Measurements from ENCODE around the gene WDFY4.

The WDFY4 gene

DNA sequence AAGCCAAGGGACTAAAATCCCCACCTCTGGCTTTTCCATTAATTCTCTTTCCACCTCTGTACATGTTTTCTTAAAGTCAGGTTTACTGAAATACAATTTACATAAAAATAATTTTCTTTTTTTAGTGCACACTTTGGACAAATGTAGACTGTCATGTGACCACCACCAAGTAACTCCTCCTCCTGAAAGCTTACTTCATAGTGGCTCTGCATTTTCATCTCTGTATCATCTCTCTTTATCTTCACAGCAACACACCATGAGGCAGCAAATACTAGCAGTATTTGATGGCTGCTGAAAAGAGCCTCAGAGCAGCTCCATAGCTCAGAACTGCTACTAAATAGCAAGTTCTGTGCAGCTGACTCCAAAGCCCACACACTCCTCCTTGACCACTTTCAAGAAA, 17.3 kb downstream of the WDFY4 start:
- CTCF ChIA-PET, result no interaction called here
- POLR2A ChIA-PET, result no interaction called here
- DNase-seq (ENCODE audit: extremely low spot score), result no peak
- TF ChIP-seq ZNF384 (IDR thresholded peaks at IDR 0.05), result no peak
- TF ChIP-seq TARDBP (IDR thresholded peaks at IDR 0.05), result no peak
- no peak for TF ChIP-seq FOXA1 (IDR thresholded peaks at IDR 0.05)
- no peak for TF ChIP-seq PKNOX1 (IDR thresholded peaks at IDR 0.05)
- no peak for TF ChIP-seq NFRKB (IDR thresholded peaks at IDR 0.05)
- TF ChIP-seq ARNT (IDR thresholded peaks at IDR 0.05), result no peak
- no peak for TF ChIP-seq L3MBTL2 (conservative IDR thresholded peaks at IDR 0.05)
- TF ChIP-seq FOXK2 (IDR thresholded peaks at IDR 0.05), result no peak
- TF ChIP-seq FOXM1 (IDR thresholded peaks at IDR 0.05; ENCODE audit: borderline replicate concordance), result no peak
- TF ChIP-seq CTBP1 (IDR thresholded peaks at IDR 0.05; ENCODE audit: borderline replicate concordance), result no peak
- TF ChIP-seq ELF4 (IDR thresholded peaks at IDR 0.05), result no peak
- no peak for TF ChIP-seq SP1 (IDR thresholded peaks at IDR 0.05)
- no peak for TF ChIP-seq HDGF (IDR thresholded peaks at IDR 0.05; ENCODE audit: borderline replicate concordance)
- no peak for TF ChIP-seq LEF1 (IDR thresholded peaks at IDR 0.05; ENCODE audit: borderline replicate concordance)
- TF ChIP-seq BHLHE40 (IDR thresholded peaks at IDR 0.05; ENCODE audit: borderline replicate concordance), result no peak
- no peak for TF ChIP-seq SUZ12 (IDR thresholded peaks at IDR 0.05)

DNA sequence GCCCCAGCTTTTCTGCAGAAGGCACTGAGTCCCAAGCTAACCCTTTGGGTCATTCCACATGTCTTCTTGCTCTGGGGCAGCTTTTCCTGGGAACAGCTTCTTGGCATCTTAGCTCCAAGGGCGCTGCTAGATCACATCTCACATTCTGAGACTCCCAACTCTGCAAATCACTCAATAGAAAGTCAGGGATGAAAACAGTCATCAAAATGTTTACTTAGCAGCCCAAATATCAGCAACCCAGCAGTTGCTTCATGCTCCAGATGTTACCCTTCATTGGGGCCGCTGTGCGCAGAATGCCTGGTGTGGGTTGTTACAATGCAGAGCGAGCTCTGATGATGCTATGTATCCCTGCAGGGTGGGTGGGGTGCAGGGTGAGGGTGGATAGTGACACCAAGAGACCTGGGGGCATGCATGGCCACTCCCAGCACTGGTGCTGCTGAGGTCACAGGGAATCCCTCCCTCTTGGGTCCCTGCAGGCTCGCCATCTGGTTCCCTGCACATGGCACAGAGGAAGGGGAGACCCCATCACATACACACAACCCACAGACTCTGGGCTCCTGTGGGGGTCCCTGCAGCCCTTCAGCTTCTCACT, 19.0 kb downstream of the WDFY4 start:
- TF ChIP-seq L3MBTL2 (conservative IDR thresholded peaks at IDR 0.05), result no peak
- TF ChIP-seq PKNOX1 (IDR thresholded peaks at IDR 0.05), result no peak
- TF ChIP-seq SP1 (IDR thresholded peaks at IDR 0.05), result no peak
- no peak for TF ChIP-seq SUZ12 (IDR thresholded peaks at IDR 0.05)
- TF ChIP-seq ARNT (IDR thresholded peaks at IDR 0.05), result no peak
- no peak for TF ChIP-seq FOXK2 (IDR thresholded peaks at IDR 0.05)
- TF ChIP-seq CTBP1 (IDR thresholded peaks at IDR 0.05; ENCODE audit: borderline replicate concordance), result no peak
- no peak for TF ChIP-seq ELF4 (IDR thresholded peaks at IDR 0.05)
- no peak for TF ChIP-seq HDGF (IDR thresholded peaks at IDR 0.05; ENCODE audit: borderline replicate concordance)
- no peak for TF ChIP-seq FOXA1 (IDR thresholded peaks at IDR 0.05)
- TF ChIP-seq BHLHE40 (IDR thresholded peaks at IDR 0.05; ENCODE audit: borderline replicate concordance), result no peak
- DNase-seq (ENCODE audit: extremely low spot score), result no peak
- ChIA-PET POLR2A (no interaction called here), CTCF (no interaction called here)

DNA sequence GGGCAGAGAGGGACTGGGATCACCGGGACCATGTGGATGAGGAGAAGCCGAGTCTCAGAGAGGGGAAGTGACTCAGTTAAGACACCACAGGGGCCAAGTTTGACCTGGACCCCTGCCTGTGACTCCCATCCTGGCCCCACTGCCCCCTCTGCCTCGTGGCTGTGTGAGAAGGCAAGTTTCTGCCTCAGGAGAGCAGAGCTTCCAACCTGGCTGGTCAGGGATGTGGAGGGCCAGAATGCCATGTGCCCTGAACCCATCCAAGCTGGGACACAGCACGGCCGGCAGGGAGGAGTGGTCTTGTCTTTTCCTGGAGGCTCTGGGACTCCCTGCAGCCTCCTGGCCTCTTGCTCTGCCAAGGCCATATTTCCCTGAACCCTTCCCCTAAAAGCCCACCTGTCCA, 19.5 kb downstream of the WDFY4 start:
- TF ChIP-seq PKNOX1 (IDR thresholded peaks at IDR 0.05) (no peak), L3MBTL2 (conservative IDR thresholded peaks at IDR 0.05) (no peak), SUZ12 (IDR thresholded peaks at IDR 0.05) (no peak), CTBP1 (IDR thresholded peaks at IDR 0.05; ENCODE audit: borderline replicate concordance) (no peak), TARDBP (IDR thresholded peaks at IDR 0.05) (no peak), FOXA1 (IDR thresholded peaks at IDR 0.05) (no peak), LEF1 (IDR thresholded peaks at IDR 0.05; ENCODE audit: borderline replicate concordance) (no peak), ARNT (IDR thresholded peaks at IDR 0.05) (no peak), FOXM1 (IDR thresholded peaks at IDR 0.05; ENCODE audit: borderline replicate concordance) (no peak), ELF4 (IDR thresholded peaks at IDR 0.05) (no peak), BHLHE40 (IDR thresholded peaks at IDR 0.05; ENCODE audit: borderline replicate concordance) (no peak), NFRKB (IDR thresholded peaks at IDR 0.05) (no peak), ZNF384 (IDR thresholded peaks at IDR 0.05) (no peak), SP1 (IDR thresholded peaks at IDR 0.05) (no peak), HDGF (IDR thresholded peaks at IDR 0.05; ENCODE audit: borderline replicate concordance) (no peak), FOXK2 (IDR thresholded peaks at IDR 0.05) (no peak)
- no peak for DNase-seq (ENCODE audit: extremely low spot score)
- ChIA-PET POLR2A (no interaction called here), CTCF (no interaction called here)

GRCh38 chr10:48705401-48705938, 20.8 kb downstream of the WDFY4 start:
- ChIA-PET CTCF (interaction anchor here (1.4 kb wide), 1 partner anchor 12 kb away, joined by 3 read pairs; no protein-coding TSS in a partner anchor), POLR2A (no interaction called here)
- DNase-seq (ENCODE audit: extremely low spot score), result no peak
- TF ChIP-seq FOXA1 (IDR thresholded peaks at IDR 0.05) (no peak), FOXM1 (IDR thresholded peaks at IDR 0.05; ENCODE audit: borderline replicate concordance) (no peak), FOXK2 (IDR thresholded peaks at IDR 0.05) (no peak), TARDBP (IDR thresholded peaks at IDR 0.05) (no peak), SUZ12 (IDR thresholded peaks at IDR 0.05) (no peak), ELF4 (IDR thresholded peaks at IDR 0.05) (no peak), SP1 (IDR thresholded peaks at IDR 0.05) (no peak), CTBP1 (IDR thresholded peaks at IDR 0.05; ENCODE audit: borderline replicate concordance) (no peak), NFRKB (IDR thresholded peaks at IDR 0.05) (no peak), LEF1 (IDR thresholded peaks at IDR 0.05; ENCODE audit: borderline replicate concordance) (no peak), ZNF384 (IDR thresholded peaks at IDR 0.05) (no peak)

- ChIA-PET POLR2A (no interaction called here), CTCF (no interaction called here)
- TF ChIP-seq FOXM1 (IDR thresholded peaks at IDR 0.05; ENCODE audit: borderline replicate concordance) (no peak), ZNF384 (IDR thresholded peaks at IDR 0.05) (no peak), FOXA1 (IDR thresholded peaks at IDR 0.05) (no peak), TARDBP (IDR thresholded peaks at IDR 0.05) (no peak), ARNT (IDR thresholded peaks at IDR 0.05) (no peak), HDGF (IDR thresholded peaks at IDR 0.05; ENCODE audit: borderline replicate concordance) (no peak), SUZ12 (IDR thresholded peaks at IDR 0.05) (no peak), CTBP1 (IDR thresholded peaks at IDR 0.05; ENCODE audit: borderline replicate concordance) (no peak), NFRKB (IDR thresholded peaks at IDR 0.05) (no peak), LEF1 (IDR thresholded peaks at IDR 0.05; ENCODE audit: borderline replicate concordance) (no peak), L3MBTL2 (conservative IDR thresholded peaks at IDR 0.05) (no peak), ELF4 (IDR thresholded peaks at IDR 0.05) (no peak), SP1 (IDR thresholded peaks at IDR 0.05) (no peak), BHLHE40 (IDR thresholded peaks at IDR 0.05; ENCODE audit: borderline replicate concordance) (no peak), PKNOX1 (IDR thresholded peaks at IDR 0.05) (no peak), FOXK2 (IDR thresholded peaks at IDR 0.05) (no peak)
- DNase-seq (ENCODE audit: extremely low spot score), result no peak
Measured at GRCh38 chr10:48707472-48707871, 22.8 kb downstream of the WDFY4 start.

Measured in HEK293T (cell line).